ENCODE measurements around the gene KAT5.

GRCh38 chr11:65767406-65767805 lies 55.4 kb downstream of the KAT5 start:
- TF ChIP-seq CTCF (IDR thresholded peaks at IDR 0.05; ENCODE audit: poor library complexity, severe bottlenecking) (no peak), POLR2AphosphoS5 (IDR thresholded peaks at IDR 0.05) (no peak), TAF1 (IDR thresholded peaks at IDR 0.05; ENCODE audit: low read depth) (no peak)
